Kidney (tissue), 14 donors: ENCODE data around the gene KCNQ1. TPM values are rescaled to one million over a fixed set of nuclear protein-coding genes. Genes with fewer than 3 reads are reported as not detected.

Source experiments
- DNase-seq, 5 donors: peaks; one replicate each; pipeline ENCODE4 v3.0.0-alpha.2; 2013 to 2020
- FAIRE-seq: peaks from 2 replicates; lab custom pipeline; 2012; peaks lifted over from hg19 to GRCh38; lab: Jason Lieb, UNC
- H3K27ac ChIP-seq, 2 donors: one replicate each; pipeline ENCODE4 v1.7.0; 2013; ENCODE audit warnings: low read depth in 2 of 2, low read length in 2 of 2, inconsistent platforms in 1 of 2
- H3K27me3 ChIP-seq: one replicate; pipeline ENCODE4 v1.7.1; 2013; ENCODE audit warnings: low read length, inconsistent platforms; ENCODE audit not compliant: control insufficient read depth, insufficient read depth
- H3K36me3 ChIP-seq, 3 donors: one replicate each; pipeline versions ENCODE4 v1.7.0 to v1.7.1; 2013; ENCODE audit warnings: low read length in 3 of 3, control low read depth in 1 of 3, inconsistent platforms in 1 of 3; ENCODE audit not compliant: insufficient read depth in 3 of 3, control insufficient read depth in 2 of 3
- H3K4me1 ChIP-seq, 3 donors: one replicate each; pipeline versions ENCODE4 v1.7.0 to v1.7.1; 2013; ENCODE audit warnings: low read length in 3 of 3, inconsistent platforms in 1 of 3, low read depth in 1 of 3; ENCODE audit not compliant: control insufficient read depth in 2 of 3, insufficient read depth in 2 of 3
- H3K4me3 ChIP-seq, 3 donors: one replicate each; pipeline versions ENCODE4 v1.7.0 to v1.8.1; 2013; ENCODE audit warnings: low read length in 3 of 3, control low read depth in 1 of 3, inconsistent platforms in 1 of 3
- H3K9ac ChIP-seq, 3 donors: one replicate each; pipeline versions ENCODE4 v1.7.0 to v1.7.1; 2013; ENCODE audit warnings: low read length in 3 of 3, control low read depth in 1 of 3, inconsistent platforms in 1 of 3
- H3K9me3 ChIP-seq, 3 donors: one replicate each; pipeline versions ENCODE4 v1.7.0 to v1.7.1; 2013; ENCODE audit warnings: low read length in 3 of 3, control low read depth in 1 of 3, inconsistent platforms in 1 of 3; ENCODE audit not compliant: control insufficient read depth in 2 of 3, insufficient read depth in 1 of 3
- CTCF ChIP-seq: IDR thresholded peaks from 3 replicates; pipeline ENCODE4 v1.5.1; 2012; ENCODE audit warnings: mild to moderate bottlenecking, moderate library complexity, borderline replicate concordance; ENCODE audit not compliant: insufficient read depth; ENCODE audit errors: extremely low read depth
- intact Hi-C: fragments of 100-400 bp; cut with DNase I; formaldehyde crosslinking; loops from one replicate; pipeline ENCODE4 v1.11.1; 2022
- polyA plus RNA-seq: library from polyadenylated mRNA; stranded (reverse); fragments of 350-450 nt; fragmentation: Illumina TruSeq; extraction: RNeasy Lipid Tissue Mini Kit (QIAGEN cat#74804); gene quantifications from one replicate; pipeline ENCODE4 v1.2.3, GENCODE V29; 2014; ENCODE audit warnings: low read depth, low replicate concordance; ENCODE audit not compliant: insufficient read depth
- total RNA-seq: library from RNA; stranded (reverse); fragmentation: NEBNext Ultra II Directional; extraction: Animal tissue kit (Norgen Biotek cat#: 25700); gene quantifications from one replicate; pipeline ENCODE4 v1.2.1, GENCODE V29; 2021
- donor health status: control.
- donor health status: control.
- donor health status: control.
- donor health status: control.
- donor health status: control.
- donor health status: DM: yes; HTN: yes; CAD: no.
- donor health status: Normal renal cell carcinoma (clear cell type).

KCNQ1 gene
- total and polyA plus RNA-seq, 2 donors from 2014 or later, result 45.5 to 49.4 TPM

GRCh38 chr11:2885678-2886081, 440.9 kb downstream of the KCNQ1 start, which contains the start of gene CDKN1C:
TSS of gene CDKN1C (minus strand) at chr11:2885775. CDS start at chr11:2885456, 319 bp downstream.
- FAIRE-seq, result no peak
- no peaks in the 10 kb centered on the region for H3K9me3 ChIP-seq
- peaks cover 0 to 12% (median 6%) of the 10 kb centered on the region in 3 donors for H3K4me1 ChIP-seq

GRCh38 chr11:2886191-2886894, 441.5 kb downstream of the KCNQ1 start:
- H3K36me3 ChIP-seq, result no peaks in the 10 kb centered on the region
- DNase-seq, result peak; percentile 82 to 91 (median 89)
- intact Hi-C loops, result loop anchor here (10.0 kb wide), 1 partner anchor 462 kb away; no protein-coding TSS in a partner anchor
- peak overlapping the region in 1 of 2 donors; percentile 34 for H3K27ac ChIP-seq
- H3K27me3 ChIP-seq, result no peaks in the 10 kb centered on the region
- H3K4me3 ChIP-seq, result no peak overlapping the region
- peaks cover 0 to 18% (median 10%) of the 10 kb centered on the region in 3 donors for H3K4me1 ChIP-seq
- no peak for TF ChIP-seq CTCF
- H3K9ac ChIP-seq, result peak overlapping the region in 1 of 3 donors; percentile 12
- no peak for FAIRE-seq
- H3K9me3 ChIP-seq, result no peaks in the 10 kb centered on the region

More at GRCh38 chr11:2885678-2886081, 440.9 kb downstream of the KCNQ1 start, which contains the start of gene CDKN1C:
- intact Hi-C loops, result loop anchor here (10.0 kb wide), 1 partner anchor 461 kb away; no protein-coding TSS in a partner anchor
- no peaks in the 10 kb centered on the region for H3K36me3 ChIP-seq
- DNase-seq, result peak; percentile 93 to 97 (median 96)
- H3K27me3 ChIP-seq, result no peaks in the 10 kb centered on the region
- peak within 1 kb of the TSS; percentile 76 to 90 for H3K27ac ChIP-seq
- H3K9ac ChIP-seq, result peak within 1 kb of the TSS; percentile 12 to 42 (median 32)
- TF ChIP-seq CTCF, result no peak
- H3K4me3 ChIP-seq, result peak within 1 kb of the TSS; percentile 57 to 74 (median 70)

GRCh38 chr11:2886936-2887335, 442.1 kb downstream of the KCNQ1 start:
- Histone ChIP-seq H3K27ac (no peak overlapping the region), H3K27me3 (no peaks in the 10 kb centered on the region), H3K4me3 (no peak overlapping the region), H3K9me3 (no peaks in the 10 kb centered on the region), H3K4me1 (peaks cover 0 to 23% (median 15%) of the 10 kb centered on the region in 3 donors), H3K36me3 (no peaks in the 10 kb centered on the region), H3K9ac (no peak overlapping the region)
- intact Hi-C loops, result loop anchor here (10.0 kb wide), 1 partner anchor 462 kb away; no protein-coding TSS in a partner anchor
- DNase-seq (no peak), FAIRE-seq (no peak)
- TF ChIP-seq CTCF, result no peak
